CD14-positive monocyte (primary cell): ENCODE data around the gene ZCWPW1. TPM values are rescaled to one million over a fixed set of nuclear protein-coding genes. Genes with fewer than 3 reads are reported as not detected.

Source experiments
- DNase-seq, 3 donors: peaks; one replicate each; pipeline ENCODE4 v3.0.0-alpha.2; 2011 to 2022
- H2AFZ ChIP-seq: 2 replicates; pipeline ENCODE4 v1.6.0; 2012; ENCODE audit warnings: mild to moderate bottlenecking, low read depth, low read length, inconsistent platforms; ENCODE audit not compliant: insufficient read depth, poor library complexity, severe bottlenecking
- H3K27ac ChIP-seq, 2 donors: 1 replicate in 1 of 2; 2 replicates in 1 of 2; pipeline ENCODE4 v1.5.1; 2012 to 2013; ENCODE audit warnings: low read length in 2 of 2, control low read depth in 1 of 2, inconsistent platforms in 1 of 2, low read depth in 1 of 2, mild to moderate bottlenecking in 1 of 2
- H3K27me3 ChIP-seq, 2 donors: one replicate each; pipeline versions ENCODE4 v1.6.0 to v1.6.1; 2011 to 2013; ENCODE audit warnings: low read length in 2 of 2; ENCODE audit not compliant: control insufficient read depth in 2 of 2, insufficient read depth in 2 of 2
- H3K36me3 ChIP-seq, 2 donors: replicated peaks in 1 of 2; 1 replicate in 1 of 2; 2 replicates in 1 of 2; pipeline versions ENCODE4 v1.5.1 to v1.6.1; 2012 to 2013; ENCODE audit warnings: low read length in 2 of 2, control low read depth in 1 of 2, inconsistent platforms in 1 of 2, mild to moderate bottlenecking in 1 of 2; ENCODE audit not compliant: insufficient read depth in 2 of 2, control insufficient read depth in 1 of 2
- H3K4me1 ChIP-seq, 2 donors: 1 replicate in 1 of 2; 2 replicates in 1 of 2; pipeline versions ENCODE4 v1.5.1 to v1.6.1; 2012 to 2013; ENCODE audit warnings: low read length in 2 of 2, control low read depth in 1 of 2, inconsistent platforms in 1 of 2, mild to moderate bottlenecking in 1 of 2, moderate library complexity in 1 of 2; ENCODE audit not compliant: insufficient read depth in 2 of 2, control insufficient read depth in 1 of 2
- H3K4me2 ChIP-seq: replicated peaks from 2 replicates; pipeline ENCODE3; 2012; ENCODE audit warnings: low read length, moderate library complexity, mild to moderate bottlenecking; ENCODE audit not compliant: poor library complexity, severe bottlenecking; ENCODE audit errors: extremely low read depth
- H3K4me3 ChIP-seq, 3 experiments: fragments of 200-600 bp in 1 of 3; sonication (generic) in 1 of 3; replicated peaks in 1 of 3; 1 replicate in 2 of 3; 2 replicates in 1 of 3; pipeline ENCODE4 v1.5.1; 2011 to 2013; ENCODE audit warnings: low read length in 3 of 3, mild to moderate bottlenecking in 3 of 3, control low read depth in 2 of 3, low read depth in 2 of 3, inconsistent platforms in 1 of 3, moderate library complexity in 1 of 3
- H3K79me2 ChIP-seq: 2 replicates; pipeline ENCODE4 v1.6.0; 2012; ENCODE audit warnings: mild to moderate bottlenecking, control low read depth, inconsistent platforms, low read length, moderate library complexity; ENCODE audit not compliant: insufficient read depth
- H3K9ac ChIP-seq: 2 replicates; pipeline ENCODE4 v1.6.0; 2017; ENCODE audit warnings: low read length, mild to moderate bottlenecking; ENCODE audit not compliant: insufficient read depth, poor library complexity, severe bottlenecking
- H3K9me3 ChIP-seq, 2 donors: replicated peaks in 1 of 2; 1 replicate in 1 of 2; 2 replicates in 1 of 2; pipeline versions ENCODE4 v1.5.1 to v1.6.1; 2012 to 2013; ENCODE audit warnings: low read length in 2 of 2, control low read depth in 1 of 2; ENCODE audit not compliant: control insufficient read depth in 1 of 2, insufficient read depth in 1 of 2
- H4K20me1 ChIP-seq: 2 replicates; pipeline ENCODE4 v1.6.0; 2012; ENCODE audit warnings: mild to moderate bottlenecking, low read length, control low read depth, moderate library complexity; ENCODE audit not compliant: insufficient read depth
- H3K27ac Mint-ChIP-seq, 7 donors: one replicate each; pipeline ENCODE4 v1.8.0; 2020; ENCODE audit warnings: mild to moderate bottlenecking in 7 of 7, mixed read lengths in 7 of 7, moderate library complexity in 6 of 7, inconsistent platforms in 2 of 7
- H3K27me3 Mint-ChIP-seq, 3 donors: one replicate each; pipeline ENCODE4 v1.8.0; 2021 to 2022; ENCODE audit warnings: low read depth in 3 of 3, mild to moderate bottlenecking in 3 of 3, mixed read lengths in 3 of 3, moderate library complexity in 3 of 3, inconsistent platforms in 1 of 3
- H3K36me3 Mint-ChIP-seq, 2 donors: one replicate each; pipeline ENCODE4 v1.8.0; 2020; ENCODE audit warnings: mixed read lengths in 2 of 2, inconsistent platforms in 1 of 2, mild to moderate bottlenecking in 1 of 2
- H3K4me1 Mint-ChIP-seq: one replicate; pipeline ENCODE4 v1.8.0; 2020; ENCODE audit warnings: mild to moderate bottlenecking, mixed read lengths
- H3K4me3 Mint-ChIP-seq, 2 donors: one replicate each; pipeline ENCODE4 v1.8.0; 2020; ENCODE audit warnings: mild to moderate bottlenecking in 2 of 2, mixed read lengths in 2 of 2, moderate library complexity in 1 of 2
- H3K9me3 Mint-ChIP-seq, 7 donors: one replicate each; pipeline ENCODE4 v1.8.0; 2020 to 2022; ENCODE audit warnings: mixed read lengths in 7 of 7, mild to moderate bottlenecking in 6 of 7, moderate library complexity in 6 of 7, inconsistent platforms in 2 of 7
- CTCF ChIP-seq: fragments of 200-600 bp; IDR thresholded peaks from one replicate; pipeline ENCODE4 v1.8.0; 2022; ENCODE audit warnings: antibody characterized with exemption, mild to moderate bottlenecking
- WGBS: methylation state at CpG from one replicate; pipeline ENCODE4 v1.1.5; 2013; ENCODE audit warnings: missing lambda C conversion rate; ENCODE audit not compliant: insufficient coverage; 5-methylcytosine and 5-hydroxymethylcytosine counted together
- intact Hi-C, 2 donors: fragments of 100-400 bp; cut with micrococcal nuclease; formaldehyde crosslinking; loops; one replicate each; pipeline versions ENCODE4 v1.15.0 to v1.15.1; 2023
- polyA plus RNA-seq, 3 donors: library from polyadenylated mRNA; depleted of rRNA in 1 of 3; unstranded in 2 of 3; stranded (reverse) in 1 of 3; fragments of 300-500 nt in 2 of 3; fragments of >200 nt in 1 of 3; fragmentation: Illumina TruSeq in 2 of 3; gene quantifications; 1 replicate in 2 of 3; 2 replicates in 1 of 3; pipeline ENCODE4 v1.2.3, GENCODE V29; 2012 to 2021

The ZCWPW1 gene
- polyA plus RNA-seq, 3 donors = 0.60 to 1.9 (median 1.2) TPM

- H3K4me1 ChIP-seq = peaks cover 32 to 50% of the 10 kb centered on the region in 2 donors
- no peak for TF ChIP-seq CTCF
- no peak overlapping the region for H2AFZ ChIP-seq
- no peaks in the 10 kb centered on the region for H3K27me3 ChIP-seq
- H3K4me2 ChIP-seq = no peak overlapping the region
- Mint-ChIP-seq H3K36me3 (peaks cover 27 to 37% of the 10 kb centered on the region in 2 donors), H3K4me3 (no peak overlapping the region), H3K27ac (peak overlapping the region in 1 of 7 donors; percentile 21), H3K9me3 (no peaks in the 10 kb centered on the region), H3K27me3 (peaks cover 0 to 2% (median 1%) of the 10 kb centered on the region in 3 donors), H3K4me1 (peaks cover 37% of the 10 kb centered on the region)
- H4K20me1 ChIP-seq = peaks cover 12% of the 10 kb centered on the region
- no peak overlapping the region for H3K4me3 ChIP-seq
- no peak overlapping the region for H3K9ac ChIP-seq
- peaks cover 18 to 25% of the 10 kb centered on the region in 2 donors for H3K36me3 ChIP-seq
- WGBS = 77% methylated on average over 3 of the region's 4 CpGs
- no peaks in the 10 kb centered on the region for H3K9me3 ChIP-seq
- H3K79me2 ChIP-seq = peaks cover 69% of the 10 kb centered on the region
- no peak for DNase-seq
- H3K27ac ChIP-seq = no peak overlapping the region
- intact Hi-C loops = loop anchor here in 1 of 2 donors (10.0 kb wide), 1 partner anchor 242 kb away; the partner anchor contains the start of gene GNB2
Measured at GRCh38 chr7:100433276-100433591, 4.7 kb upstream of the ZCWPW1 start.

- Histone ChIP-seq H3K4me3 (no peak overlapping the region), H2AFZ (no peak overlapping the region), H3K4me2 (no peak overlapping the region), H3K4me1 (peaks cover 37 to 55% of the 10 kb centered on the region in 2 donors), H3K79me2 (peaks cover 69% of the 10 kb centered on the region), H3K27me3 (no peaks in the 10 kb centered on the region), H3K9ac (no peak overlapping the region), H4K20me1 (peaks cover 12% of the 10 kb centered on the region), H3K36me3 (peaks cover 18 to 25% of the 10 kb centered on the region in 2 donors), H3K27ac (peak overlapping the region in 1 of 2 donors; percentile 11), H3K9me3 (no peaks in the 10 kb centered on the region)
- no peak for DNase-seq
- Mint-ChIP-seq H3K27me3 (peaks cover 0 to 5% (median 1%) of the 10 kb centered on the region in 3 donors), H3K27ac (peak overlapping the region in 2 of 7 donors; percentile 14 to 52), H3K4me3 (peak overlapping the region in 1 of 2 donors; percentile 3), H3K36me3 (peaks cover 27 to 37% of the 10 kb centered on the region in 2 donors), H3K4me1 (peaks cover 41% of the 10 kb centered on the region), H3K9me3 (peaks cover 0 to 2% (median 0%) of the 10 kb centered on the region in 7 donors)
- TF ChIP-seq CTCF = no peak
- 95% methylated on average over 15 of the region's 21 CpGs for WGBS
- intact Hi-C loops = loop anchor here in 1 of 2 donors (10.0 kb wide), 1 partner anchor 242 kb away; the partner anchor contains the start of gene GNB2
Measured at GRCh38 chr7:100432621-100433275, 4.2 kb upstream of the ZCWPW1 start.
